Tibial nerve (tissue), 4 donors: ENCODE measurements around the gene YBX2.

Experiments used
- EP300 ChIP-seq, 2 donors: sonication (generic); formaldehyde crosslinking; IDR thresholded peaks; one replicate each; pipeline ENCODE4 v1.6.1; 2017; ENCODE audit warnings: antibody characterized with exemption in 2 of 2, mild to moderate bottlenecking in 1 of 2
- TF ChIP-seq, protein P1 (sequence below), 5 experiments: fragments of 200-600 bp in 3 of 5; fragments of 450-650 bp in 2 of 5; sonication (generic) in 3 of 5; IDR thresholded peaks; one replicate each; pipeline ENCODE4 v1.5.1; 2016 to 2019; ENCODE audit warnings: antibody characterized with exemption in 5 of 5, mild to moderate bottlenecking in 3 of 5, moderate library complexity in 2 of 5

DNA sequence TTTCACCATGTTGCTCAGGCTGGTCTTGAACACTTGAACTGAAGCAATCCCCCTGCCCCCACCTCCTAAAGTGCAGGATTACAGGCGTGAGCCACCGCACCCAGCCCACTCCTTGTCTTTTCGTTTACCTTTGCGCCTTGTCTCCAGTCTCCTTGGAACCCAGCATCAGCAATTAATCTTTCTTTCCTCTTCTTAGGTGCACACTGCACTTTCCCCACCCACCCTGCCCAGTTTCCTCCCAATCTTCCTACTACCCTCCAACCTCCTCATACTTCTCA is 30.7 kb downstream of the YBX2 start:
- no peak for TF ChIP-seq EP300 (IDR thresholded peaks at IDR 0.05)
- TF ChIP-seq, protein P1, sequence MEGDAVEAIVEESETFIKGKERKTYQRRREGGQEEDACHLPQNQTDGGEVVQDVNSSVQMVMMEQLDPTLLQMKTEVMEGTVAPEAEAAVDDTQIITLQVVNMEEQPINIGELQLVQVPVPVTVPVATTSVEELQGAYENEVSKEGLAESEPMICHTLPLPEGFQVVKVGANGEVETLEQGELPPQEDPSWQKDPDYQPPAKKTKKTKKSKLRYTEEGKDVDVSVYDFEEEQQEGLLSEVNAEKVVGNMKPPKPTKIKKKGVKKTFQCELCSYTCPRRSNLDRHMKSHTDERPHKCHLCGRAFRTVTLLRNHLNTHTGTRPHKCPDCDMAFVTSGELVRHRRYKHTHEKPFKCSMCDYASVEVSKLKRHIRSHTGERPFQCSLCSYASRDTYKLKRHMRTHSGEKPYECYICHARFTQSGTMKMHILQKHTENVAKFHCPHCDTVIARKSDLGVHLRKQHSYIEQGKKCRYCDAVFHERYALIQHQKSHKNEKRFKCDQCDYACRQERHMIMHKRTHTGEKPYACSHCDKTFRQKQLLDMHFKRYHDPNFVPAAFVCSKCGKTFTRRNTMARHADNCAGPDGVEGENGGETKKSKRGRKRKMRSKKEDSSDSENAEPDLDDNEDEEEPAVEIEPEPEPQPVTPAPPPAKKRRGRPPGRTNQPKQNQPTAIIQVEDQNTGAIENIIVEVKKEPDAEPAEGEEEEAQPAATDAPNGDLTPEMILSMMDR (IDR thresholded peaks at IDR 0.05) = no peak
